Measurements from ENCODE around the gene AIRE. TPM values are rescaled to one million over a fixed set of nuclear protein-coding genes. Genes with fewer than 3 reads are reported as not detected.

AIRE gene
- 0.13 TPM in 1 of 2 replicates, not detected in the other for total RNA-seq

GRCh38 chr21:44285138-44285992 lies at the start of gene AIRE:
Gene AIRE (plus strand): TSS chr21:44285876. CDS start chr21:44286007, 131 bp downstream.

GRCh38 chr21:44240842-44241241 lies 44.8 kb upstream of the AIRE start, which contains the start of gene ICOSLG:
Gene ICOSLG (minus strand): TSS chr21:44240943. CDS start chr21:44240817, 126 bp downstream.

GRCh38 chr21:44261675-44262295 lies 23.9 kb upstream of the AIRE start, which contains the start of gene DNMT3L:
Gene DNMT3L (minus strand): TSS chr21:44261897. CDS start chr21:44261259, 638 bp downstream.

GRCh38 chr21:44299458-44300261 lies 14.0 kb downstream of the AIRE start, which contains the start of gene PFKL:
Gene PFKL (plus strand): TSS chr21:44300053. CDS start chr21:44300106, 53 bp downstream.

GRCh38 chr21:44338971-44339910 lies 53.6 kb downstream of the AIRE start, which contains the start of gene CFAP410:
Gene CFAP410 (minus strand): TSS chr21:44339390. CDS start chr21:44339194, 196 bp downstream.

Other genes starting within 250 kb of the AIRE start
- 11.9 and 23.5 TPM in 2 replicates for gene PWP2, start 178.5 kb upstream of the AIRE start, total RNA-seq
- gene GATD3, start 152.2 kb upstream of the AIRE start, total RNA-seq, result 11.7 and 25.7 TPM in 2 replicates
- gene ICOSLG, start 44.9 kb upstream of the AIRE start, total RNA-seq, result 0.16 and 1.3 TPM in 2 replicates
- not detected in 2 replicates for gene DNMT3L, start 24.0 kb upstream of the AIRE start, total RNA-seq
- 80.5 and 89.5 TPM in 2 replicates for gene PFKL, start 14.2 kb downstream of the AIRE start, total RNA-seq
- 20.0 and 29.0 TPM in 2 replicates for gene CFAP410, start 53.5 kb downstream of the AIRE start, total RNA-seq
- gene TRPM2, start 67.7 kb downstream of the AIRE start, total RNA-seq, result 1.3 and 2.1 TPM in 2 replicates
- 2.9 and 3.5 TPM in 2 replicates for gene LRRC3, start 169.6 kb downstream of the AIRE start, total RNA-seq

Data from mesangial cell (primary cell).